Measurements from ENCODE around the gene SIGLEC8. TPM values are rescaled to one million over a fixed set of nuclear protein-coding genes. Genes with fewer than 3 reads are reported as not detected.

SIGLEC8 gene
- total and polyA plus RNA-seq, 2 of the 8 experiments (the other 6 are each of a cell fraction or from before 2014, with no cell fraction given) = not detected

- FAIRE-seq = no peak
- WGBS, 2 experiments (ENCODE audit: extremely low coverage in 1 of 2, insufficient coverage in 1 of 2, insufficient read length in 1 of 2, insufficient replicate concordance in 2 of 2, low coverage in 1 of 2, low lambda C conversion rate in 2 of 2, missing lambda C conversion rate in 1 of 2) = 74% methylated on average over 11 of the region's 11 CpGs; no CpG with 5 or more reads in 1 of the 2 experiments
- no peak overlapping the region for H3K4ac ChIP-seq (replicated peaks; ENCODE audit: insufficient read length, low read depth, low read length)
- H3K4me2 ChIP-seq (ENCODE audit: insufficient read depth in 1 of 2, low read depth in 2 of 2, low read length in 2 of 2) = no peak overlapping the region
- H3K14ac ChIP-seq (ENCODE audit: insufficient read length) = no peak overlapping the region
- H3K56ac ChIP-seq (replicated peaks; ENCODE audit: insufficient read length, low read depth, low read length) = no peak overlapping the region
- H2BK12ac ChIP-seq (ENCODE audit: low read depth, low read length) = no peak overlapping the region
- CTCF ChIA-PET (ENCODE audit: partially characterized antibody) = interaction anchor here (0.6 to 6.8 kb wide), 12 partner anchors 20 to 282 kb away, joined by 3 to 44 read pairs (median 4); partner anchors contain the start of genes SIGLEC10 and VSIG10L
- no peaks in the 10 kb centered on the region for H3K23me2 ChIP-seq (ENCODE audit: low read depth, low read length)
- H3K36me3 ChIP-seq (ENCODE audit: control insufficient read depth in 2 of 4, insufficient read depth in 4 of 4, low read length in 3 of 4) = no peaks in the 10 kb centered on the region
- H3K4me3 ChIP-seq (ENCODE audit: extremely low read depth in 1 of 4, insufficient read depth in 2 of 4, low read depth in 3 of 4, low read length in 4 of 4) = no peak overlapping the region
- H4K91ac ChIP-seq (replicated peaks; ENCODE audit: insufficient read length, low read length) = no peak overlapping the region
- no peak overlapping the region for H2BK5ac ChIP-seq (ENCODE audit: low read depth, low read length)
- no peak overlapping the region for H2BK120ac ChIP-seq (replicated peaks; ENCODE audit: low read depth, low read length)
- no peak overlapping the region for H4K5ac ChIP-seq (ENCODE audit: insufficient read length, low read depth, low read length)
- H3K4me1 ChIP-seq (replicated peaks in 1 of 4; ENCODE audit: control insufficient read depth in 3 of 4, insufficient read depth in 4 of 4, low read length in 3 of 4) = no peaks in the 10 kb centered on the region
- H3K9me3 ChIP-seq (ENCODE audit: insufficient read depth in 2 of 2, low read depth in 1 of 2, low read length in 1 of 2) = no peaks in the 10 kb centered on the region
- H3K9ac ChIP-seq (replicated peaks in 1 of 4; ENCODE audit: extremely low read depth in 1 of 4, low read depth in 3 of 4, low read length in 3 of 4) = no peak overlapping the region
- no peak overlapping the region for H2AK5ac ChIP-seq (ENCODE audit: low read depth, low read length)
- no peaks in the 10 kb centered on the region for H3K27me3 ChIP-seq (replicated peaks in 1 of 4; ENCODE audit: control insufficient read depth in 3 of 4, extremely low read depth in 1 of 4, insufficient read depth in 3 of 4, low read length in 3 of 4)
- H2BK15ac ChIP-seq (ENCODE audit: low read length) = no peak overlapping the region
- no peak overlapping the region for H2BK20ac ChIP-seq (ENCODE audit: low read length)
- no peak overlapping the region for H3K23ac ChIP-seq (ENCODE audit: insufficient read length)
- POLR2A ChIA-PET (ENCODE audit: partially characterized antibody) = no interaction called here
- no peaks in the 10 kb centered on the region for H3K79me2 ChIP-seq (ENCODE audit: control insufficient read depth in 1 of 2, insufficient read depth in 2 of 2, low read length in 2 of 2)
- no peak overlapping the region for H3K18ac ChIP-seq (ENCODE audit: extremely low read depth, low read length)
- H4K20me1 ChIP-seq (replicated peaks in 1 of 2; ENCODE audit: control insufficient read depth in 1 of 2, insufficient read depth in 2 of 2, low read length in 2 of 2) = no peaks in the 10 kb centered on the region
- DNase-seq (ENCODE audit: low read depth in 1 of 2, low spot score in 2 of 2) = no peak
- no peaks in the 10 kb centered on the region for H3K79me1 ChIP-seq (ENCODE audit: low read depth, low read length)
- no peak overlapping the region for H4K8ac ChIP-seq (ENCODE audit: extremely low read depth, insufficient read depth, low read length)
- no peak for TF ChIP-seq CHD1 (IDR thresholded peaks at IDR 0.05; ENCODE audit: low read depth, low read length)
- no peak overlapping the region for H3K27ac ChIP-seq (ENCODE audit: low read depth, low read length)
- 0 out of 2 replicates have a peak overlapping the region, but pooled peaks have one; percentile 26 for H2AFZ ChIP-seq (ENCODE audit: low read length)
Observed at GRCh38 chr19:51440846-51441409, 17.3 kb downstream of the SIGLEC8 start.

Measured in H1 (cell line).